GM08714 (cell line): ENCODE measurements around the gene CENPH.
"Not testable (repeated sequence)": the region's sequence is repeated elsewhere in the genome, so short reads cannot be mapped to it uniquely, and the experiment has no call there.

Experiments
- H3K4me3 ChIP-seq: fragments of 200-500 bp; sonication (Bioruptor generic); 2 replicates; pipeline ENCODE4 v1.5.1; 2014; ENCODE audit warnings: mild to moderate bottlenecking, low read length, inconsistent platforms
- ZNF274 ChIP-seq: IDR thresholded peaks from 2 replicates; pipeline ENCODE4 v1.6.1; 2012; ENCODE audit warnings: mild to moderate bottlenecking, low read depth, low read length

The CENPH gene

DNA sequence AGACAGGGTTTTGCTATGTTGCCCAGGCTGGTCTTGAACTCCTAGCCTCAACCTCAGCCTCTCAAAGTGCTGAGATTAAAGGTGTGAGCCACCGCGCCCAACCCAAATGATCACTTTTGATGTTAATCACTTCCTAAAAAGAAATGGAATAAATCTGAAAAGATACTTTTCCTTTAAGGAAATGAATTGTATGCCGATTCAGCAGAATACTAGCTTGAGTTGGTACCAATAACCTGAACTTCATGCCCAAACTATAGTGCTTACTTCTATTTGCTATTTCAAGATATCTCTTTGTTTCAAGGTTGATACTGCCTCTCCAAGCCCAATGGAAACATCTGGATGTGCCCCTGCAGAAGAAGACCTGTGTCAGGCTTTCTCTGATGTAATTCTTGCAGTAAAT lies 18.4 kb upstream of the CENPH start:
- no peak for TF ChIP-seq ZNF274
- no peak overlapping the region for H3K4me3 ChIP-seq

DNA sequence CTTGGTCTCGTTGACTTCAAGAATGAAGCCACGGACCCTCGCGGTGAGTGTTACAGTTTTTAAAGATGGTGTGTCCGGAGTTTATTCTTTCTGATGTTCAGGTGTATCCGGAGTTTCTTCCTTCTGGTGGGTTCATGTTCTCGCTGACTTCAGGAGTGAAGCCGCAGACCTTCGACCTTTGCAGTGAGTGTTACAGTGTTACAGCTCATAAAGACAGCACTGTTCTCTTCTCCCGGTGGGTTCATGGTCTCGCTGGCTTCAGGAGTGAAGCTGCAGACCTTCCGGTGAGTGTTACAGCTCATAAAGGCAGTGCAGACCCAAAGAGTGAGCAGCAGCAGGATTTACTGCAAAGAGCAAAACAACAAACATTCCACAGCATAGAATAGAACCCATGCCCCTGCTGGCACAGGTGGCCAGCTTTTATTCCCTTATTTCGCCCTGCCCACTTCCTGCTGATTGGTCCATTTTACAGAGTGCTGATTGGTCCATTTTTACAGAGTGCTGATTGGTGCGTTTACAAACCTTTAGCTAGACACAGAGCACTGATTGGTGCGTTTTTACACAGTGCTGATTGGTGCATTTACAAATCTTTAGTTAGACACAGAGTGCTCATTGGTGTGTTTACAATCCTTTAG lies 7.6 kb upstream of the CENPH start:
- not testable (repeated sequence) for H3K4me3 ChIP-seq

DNA sequence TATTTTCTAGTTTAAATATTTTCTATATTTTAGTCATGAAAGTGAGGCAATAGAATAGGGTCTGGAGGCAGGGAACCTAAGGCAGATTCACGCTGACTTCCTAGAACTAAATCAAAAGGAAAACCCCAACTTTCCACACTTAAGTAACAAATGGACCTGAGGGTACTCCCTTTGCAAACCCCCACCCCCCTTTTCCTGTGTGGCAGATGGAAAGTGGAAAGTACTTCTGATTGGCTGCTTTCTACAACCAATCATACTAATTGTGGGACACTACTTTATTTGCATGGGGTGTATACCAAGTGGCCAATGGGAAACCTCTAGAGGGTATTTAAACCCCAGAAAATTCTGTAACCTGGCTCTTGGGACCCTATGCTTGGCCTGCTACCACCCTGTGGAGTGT lies 4.8 kb upstream of the CENPH start:
- no peak overlapping the region for H3K4me3 ChIP-seq
- no peak for TF ChIP-seq ZNF274

DNA sequence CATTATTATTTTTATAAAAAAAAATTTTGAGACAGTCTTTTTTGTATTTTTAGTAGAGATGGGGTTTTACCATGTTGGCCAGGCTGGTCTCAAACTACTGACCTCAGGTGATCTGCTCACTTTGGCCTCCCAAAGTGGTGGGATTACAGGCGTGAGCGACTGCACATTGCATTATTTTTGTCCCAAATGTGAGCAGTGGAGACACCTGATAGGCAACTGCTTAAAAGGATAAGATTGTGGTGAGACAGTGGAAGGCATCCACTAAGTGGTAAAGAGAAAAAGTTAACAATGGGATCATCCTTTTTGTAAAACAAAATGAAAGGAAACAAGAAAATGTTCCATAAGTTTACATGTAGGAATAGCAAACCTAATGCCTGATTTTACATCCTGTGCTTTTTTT lies 2.0 kb upstream of the CENPH start:
- H3K4me3 ChIP-seq: no peak overlapping the region
- no peak for TF ChIP-seq ZNF274

DNA sequence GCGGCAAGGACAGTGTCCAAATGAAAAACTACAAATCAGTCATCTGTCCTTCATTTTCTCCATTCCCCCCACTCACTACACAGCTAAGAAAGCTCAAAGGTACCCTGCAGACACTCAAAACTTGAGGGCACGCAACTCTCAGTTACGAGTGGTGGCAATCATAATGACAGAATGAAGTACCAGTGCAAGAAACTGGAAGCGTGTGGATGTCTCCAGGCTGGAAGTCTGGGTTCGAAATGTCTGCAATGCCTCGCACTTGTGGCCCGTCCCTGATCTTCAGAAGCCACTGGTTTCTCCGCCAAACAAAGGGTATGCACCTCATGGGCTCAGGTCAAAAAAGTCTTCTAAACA lies 597 bp upstream of the CENPH start:
- H3K4me3 ChIP-seq: peak overlapping the region; percentile 73
- TF ChIP-seq ZNF274: no peak

DNA sequence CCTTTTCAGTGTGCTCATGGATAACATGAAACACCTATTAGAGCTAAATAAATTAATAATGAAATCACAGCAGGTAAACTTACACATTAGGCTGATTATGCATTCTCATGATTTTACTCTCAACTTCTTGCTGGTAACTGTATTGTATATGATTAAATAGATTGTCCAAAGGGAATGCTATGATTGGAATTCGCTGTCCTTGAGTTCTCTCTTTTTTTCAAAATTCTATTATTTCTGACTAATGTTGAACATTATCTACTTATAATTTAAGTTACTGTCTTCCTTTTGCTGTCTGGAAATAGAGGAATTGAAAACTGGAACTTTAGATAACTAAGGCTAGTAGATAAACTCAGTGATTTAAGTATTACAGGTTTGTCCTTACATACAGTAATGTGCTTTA lies 13.1 kb downstream of the CENPH start:
- TF ChIP-seq ZNF274: no peak
- H3K4me3 ChIP-seq: no peak overlapping the region

DNA sequence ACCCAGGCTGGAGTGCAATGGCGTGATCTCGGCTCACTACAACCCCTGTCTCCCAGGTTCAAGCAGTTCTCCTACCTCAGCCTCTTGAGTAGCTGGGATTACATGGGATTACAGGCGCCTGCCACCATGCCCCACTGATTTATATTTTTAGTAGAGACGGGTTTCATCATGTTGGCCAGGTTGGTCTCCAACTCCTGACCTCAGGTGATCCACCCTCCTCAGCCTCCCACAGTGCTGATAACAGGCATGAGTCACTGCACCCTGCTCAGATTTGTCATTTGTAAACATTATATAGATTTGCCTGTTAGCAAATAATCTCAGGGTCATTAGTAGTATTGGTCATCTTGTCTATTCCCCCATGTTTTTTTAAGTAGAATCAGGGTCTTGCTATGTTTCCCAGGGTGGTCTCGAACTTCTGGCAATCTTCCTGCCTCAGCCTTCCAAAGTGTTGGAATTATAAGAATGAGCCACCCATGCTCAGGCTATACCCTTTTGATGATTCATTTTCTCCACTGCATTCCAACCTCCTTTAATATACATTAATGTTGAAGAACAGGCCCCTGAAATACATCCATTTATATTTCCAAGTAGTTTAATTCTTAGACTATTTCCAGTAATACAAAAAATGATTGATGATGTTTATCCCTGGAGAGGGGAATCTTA lies 17.3 kb downstream of the CENPH start:
- TF ChIP-seq ZNF274: no peak

DNA sequence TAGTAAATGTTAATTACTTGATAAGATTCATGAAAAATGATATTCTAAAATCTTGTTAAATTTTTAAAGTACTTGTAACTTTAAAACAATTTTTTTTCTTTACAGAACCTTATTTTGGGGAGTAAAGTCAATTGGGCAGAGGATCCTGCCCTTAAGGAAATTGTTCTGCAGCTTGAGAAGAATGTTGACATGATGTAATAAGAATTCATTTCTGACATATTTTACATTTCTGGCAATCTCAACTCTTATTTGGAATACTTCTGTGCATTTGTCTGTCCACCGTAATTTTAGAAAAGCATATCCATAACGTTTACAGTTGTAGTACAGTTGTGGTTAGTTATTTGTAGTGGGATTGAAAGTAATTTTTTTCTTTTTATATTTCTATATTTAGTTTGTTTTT lies 20.2 kb downstream of the CENPH start:
- no peak for TF ChIP-seq ZNF274
- H3K4me3 ChIP-seq: no peak overlapping the region

More for the DNA sequence above, 17.3 kb downstream of the CENPH start:
- no peak overlapping the region for H3K4me3 ChIP-seq

DNA sequence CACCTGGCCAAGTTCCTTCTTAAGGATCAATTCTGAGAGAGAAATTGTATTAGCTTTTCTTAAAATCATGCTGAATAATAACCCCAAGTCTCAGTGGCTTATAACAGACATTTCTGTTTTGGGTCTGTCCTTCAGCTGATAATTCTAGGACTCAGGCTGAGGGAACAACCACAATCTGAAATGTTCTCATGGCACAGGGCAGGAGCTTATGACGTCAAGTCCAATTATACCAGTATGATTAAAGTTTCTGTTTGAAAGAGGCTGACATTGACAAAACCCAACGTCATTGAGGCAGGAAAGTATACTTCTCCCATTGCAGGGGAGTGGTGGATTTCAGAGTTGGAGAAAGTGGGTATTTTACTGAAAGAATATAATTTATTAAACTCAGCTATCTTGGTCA lies 21.8 kb downstream of the CENPH start:
- no peak overlapping the region for H3K4me3 ChIP-seq
- no peak for TF ChIP-seq ZNF274

DNA sequence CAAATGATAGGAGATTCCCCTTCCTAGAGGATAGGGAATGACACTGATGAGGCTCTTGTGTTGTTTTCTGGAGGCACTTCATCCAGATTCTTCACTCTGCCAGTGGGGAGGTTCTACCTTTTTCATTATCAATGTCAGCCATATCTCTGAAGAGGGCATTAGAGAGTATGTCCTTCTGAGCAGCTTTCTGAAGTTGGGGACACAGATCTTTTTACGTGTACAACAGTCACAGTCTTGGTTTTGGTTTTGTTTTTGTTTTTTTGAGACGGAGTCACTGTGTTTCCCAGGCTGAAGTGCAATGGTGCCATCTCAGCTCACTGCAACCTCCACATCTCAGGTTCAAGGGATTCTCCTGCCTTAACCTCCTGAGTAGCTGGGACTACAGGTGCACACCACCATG lies 22.6 kb downstream of the CENPH start:
- H3K4me3 ChIP-seq: no peak overlapping the region
- TF ChIP-seq ZNF274: no peak

DNA sequence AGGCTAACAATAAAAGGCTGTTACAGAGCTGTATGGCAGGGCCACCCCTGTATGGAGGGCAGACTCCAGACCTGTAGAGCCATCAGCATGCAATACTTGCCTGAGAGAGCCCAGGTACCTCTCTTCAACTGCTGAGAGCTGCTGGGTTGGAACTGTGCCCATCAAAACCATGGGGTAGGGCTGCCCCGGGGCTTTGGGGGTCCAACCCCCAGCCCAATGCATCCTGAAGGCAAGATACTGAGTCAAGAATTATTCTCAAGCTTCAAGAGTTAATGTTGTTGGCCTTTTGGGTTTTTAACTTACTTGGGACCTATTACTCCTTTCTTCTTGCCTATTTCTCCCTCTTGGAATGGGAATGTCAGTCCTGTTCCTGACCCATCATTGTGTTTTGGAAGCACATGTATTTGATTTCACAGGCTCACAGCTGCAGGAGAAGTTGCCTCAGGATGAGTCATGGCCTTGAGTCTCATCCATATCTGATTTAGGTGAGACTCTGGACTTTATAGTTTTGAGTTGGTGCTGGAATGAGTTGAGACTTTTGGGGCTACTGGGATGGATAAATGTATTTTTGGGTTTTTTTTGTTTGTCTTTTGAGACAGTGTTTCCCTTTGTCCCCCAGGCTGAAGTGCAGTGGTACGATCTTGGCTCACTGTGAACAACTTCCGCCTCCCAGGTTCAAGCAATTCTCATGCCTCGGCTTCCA lies 24.3 kb downstream of the CENPH start:
- no peak overlapping the region for H3K4me3 ChIP-seq
- no peak for TF ChIP-seq ZNF274

DNA sequence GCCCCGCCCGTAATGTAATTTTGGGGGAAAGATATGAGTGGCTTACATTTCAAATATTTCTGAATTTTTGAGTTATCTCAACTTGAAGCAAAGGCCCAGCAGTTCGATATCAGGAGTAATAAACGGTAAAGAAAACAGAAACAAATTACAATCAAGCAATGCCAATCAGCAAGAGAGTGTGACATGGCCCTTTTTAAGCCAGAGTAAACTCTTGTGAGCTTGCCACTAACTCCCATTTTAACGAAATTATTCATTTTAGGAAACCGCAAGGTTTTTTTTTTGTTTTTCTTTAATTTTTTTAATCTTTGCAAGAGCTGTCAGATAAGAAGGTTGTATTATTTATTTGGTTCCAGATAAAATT lies 27.7 kb downstream of the CENPH start:
- no peak for TF ChIP-seq ZNF274
- peak overlapping the region; percentile 93 for H3K4me3 ChIP-seq

DNA sequence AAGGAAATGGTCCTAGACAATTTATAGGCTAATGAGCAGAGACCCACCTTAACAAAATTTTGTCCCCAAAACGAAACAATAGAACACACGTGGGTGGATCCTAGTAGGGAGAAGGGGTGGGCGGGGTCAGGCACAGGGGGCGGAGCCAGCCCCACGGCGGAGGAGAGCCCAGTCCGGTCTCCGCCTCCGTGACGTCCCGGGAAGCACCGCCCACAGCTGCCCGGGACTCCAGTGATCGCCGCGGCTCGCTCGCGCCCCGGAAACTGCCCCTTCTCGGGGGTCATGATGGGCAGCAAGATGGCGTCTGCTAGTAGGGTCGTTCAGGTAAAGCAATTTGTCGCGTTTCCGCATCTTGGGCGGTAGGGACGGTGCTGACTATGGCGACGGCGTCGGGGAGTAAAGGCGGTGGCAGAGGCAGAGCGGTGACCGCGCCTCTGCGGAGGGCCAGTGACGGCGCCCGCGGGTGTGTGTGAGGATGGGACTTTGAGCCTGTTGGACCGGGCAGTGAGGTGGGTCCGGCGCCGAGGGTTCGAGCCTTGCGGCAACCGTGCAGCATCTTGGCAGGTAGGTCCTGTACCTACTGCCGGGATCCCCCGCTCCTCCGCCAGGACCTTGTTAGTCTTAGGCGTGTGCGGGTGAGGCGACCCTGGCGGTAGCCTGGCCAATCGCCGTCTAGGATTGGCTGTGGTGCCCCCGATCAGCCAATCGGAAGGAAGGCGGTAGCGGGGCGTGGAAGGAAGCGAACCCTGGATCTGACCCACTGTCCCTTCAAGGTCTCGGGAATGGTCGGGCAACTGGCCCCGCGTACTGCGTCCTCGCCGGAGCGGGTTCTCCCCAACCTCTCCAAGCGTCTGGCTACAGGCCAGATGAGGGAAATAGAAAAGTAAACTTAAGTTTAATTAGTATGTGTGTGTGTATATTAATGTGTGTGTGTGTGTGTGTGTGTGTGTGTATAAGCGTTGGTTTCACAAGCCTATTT lies 28.5 kb downstream of the CENPH start:
- peak overlapping the region; percentile 93 for H3K4me3 ChIP-seq

DNA sequence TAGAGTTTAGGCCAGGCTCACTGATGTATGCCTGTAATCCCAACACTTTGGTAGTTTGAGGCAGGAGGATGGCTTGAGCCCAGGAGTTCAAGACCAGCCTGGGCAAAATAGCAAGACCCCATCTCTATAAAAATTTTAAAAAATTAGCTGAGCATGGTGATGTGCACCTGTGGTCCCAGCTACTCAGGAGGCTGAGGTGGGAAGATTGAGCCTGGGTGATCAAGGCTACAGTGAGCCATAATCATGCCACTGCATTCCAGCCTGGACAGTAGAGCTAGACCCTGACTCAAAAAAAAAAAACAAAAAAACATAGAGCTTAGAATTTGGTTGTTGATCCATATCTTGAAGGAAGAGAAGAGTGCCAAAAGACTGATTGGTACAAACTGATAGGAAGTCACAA lies 30.6 kb downstream of the CENPH start:
- no peak for TF ChIP-seq ZNF274
- no peak overlapping the region for H3K4me3 ChIP-seq

More for the DNA sequence above, 28.5 kb downstream of the CENPH start:
- TF ChIP-seq ZNF274: no peak

DNA sequence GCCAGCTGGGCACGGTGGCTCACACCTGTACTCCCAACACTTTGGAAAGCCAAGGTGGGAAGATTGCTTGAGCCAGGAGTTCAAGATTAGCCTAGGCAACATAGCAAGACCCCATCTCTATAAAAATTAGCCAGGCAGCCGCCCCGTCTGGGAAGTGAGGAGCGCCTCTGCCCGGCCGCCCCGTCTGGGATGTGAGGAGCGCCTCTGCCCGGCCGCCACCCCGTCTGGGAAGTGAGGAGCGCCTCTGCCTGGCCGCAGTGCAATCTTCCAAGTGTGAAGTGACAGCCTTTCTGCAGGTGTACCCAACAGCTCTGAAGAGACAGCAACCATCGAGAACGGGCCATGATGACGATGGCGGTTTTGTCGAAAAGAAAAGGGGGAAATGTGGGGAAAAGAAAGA lies 31.0 kb downstream of the CENPH start:
- not testable (repeated sequence) for H3K4me3 ChIP-seq

DNA sequence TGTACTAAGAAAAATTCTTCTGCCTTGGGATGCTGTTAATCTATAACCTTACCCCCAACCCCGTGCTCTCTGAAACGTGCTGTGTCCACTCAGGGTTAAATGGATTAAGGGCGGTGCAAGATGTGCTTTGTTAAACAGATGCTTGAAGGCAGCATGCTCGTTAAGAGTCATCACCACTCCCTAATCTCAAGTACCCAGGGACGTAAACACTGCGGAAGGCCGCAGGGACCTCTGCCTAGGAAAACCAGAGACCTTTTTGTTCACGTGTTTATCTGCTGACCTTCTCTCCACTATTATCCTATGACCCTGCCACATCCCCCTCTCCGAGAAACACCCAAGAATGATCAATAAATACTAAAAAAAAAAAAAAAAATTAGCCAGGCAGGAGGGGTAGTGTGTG lies 31.4 kb downstream of the CENPH start:
- H3K4me3 ChIP-seq: not testable (repeated sequence)
